HG03064 (cell line): ENCODE data around the gene NDUFS6.
"Not testable (repeated sequence)": the region's sequence is repeated elsewhere in the genome, so short reads cannot be mapped to it uniquely, and the experiment has no call there.

ENCODE experiments used
- ATAC-seq: cut with Tn5 transposase; IDR thresholded peaks from one replicate; pipeline ENCODE4 v1.9.1; 2021; ENCODE audit warnings: low read depth; ENCODE audit not compliant: unreplicated experiment

Gene NDUFS6

DNA sequence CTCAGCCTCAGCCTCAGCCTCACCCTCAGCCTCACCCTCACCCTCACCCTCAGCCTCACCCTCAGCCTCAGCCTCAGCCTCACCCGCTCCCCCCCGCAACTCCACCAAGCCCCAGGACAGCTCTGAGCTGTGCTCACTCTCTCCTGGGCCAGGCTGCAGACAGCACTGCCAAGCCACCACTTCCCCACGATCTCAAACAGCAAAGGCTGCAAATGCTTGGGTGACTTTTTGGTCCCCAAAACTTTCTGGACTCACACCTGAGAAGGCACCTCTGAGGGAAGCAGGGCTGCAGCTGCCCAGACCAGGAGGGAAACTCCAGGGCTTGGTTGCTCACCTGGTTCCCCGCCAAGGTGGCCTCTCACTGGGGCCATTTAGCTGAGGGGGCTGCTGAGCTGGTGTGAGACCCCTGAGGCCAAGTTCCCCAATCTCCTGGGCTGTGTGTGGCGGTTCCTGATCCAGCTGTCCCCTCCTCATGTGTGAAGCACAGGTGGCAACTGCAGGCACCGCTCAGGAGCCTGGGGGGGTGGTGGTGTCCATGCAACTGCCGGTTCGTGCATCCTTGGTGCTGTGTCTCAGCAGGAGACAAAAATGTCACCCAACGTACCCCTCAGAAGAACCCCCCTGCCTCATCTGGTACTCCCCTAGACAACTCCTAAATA is 19.4 kb upstream of the NDUFS6 start:
- no peak for ATAC-seq

DNA sequence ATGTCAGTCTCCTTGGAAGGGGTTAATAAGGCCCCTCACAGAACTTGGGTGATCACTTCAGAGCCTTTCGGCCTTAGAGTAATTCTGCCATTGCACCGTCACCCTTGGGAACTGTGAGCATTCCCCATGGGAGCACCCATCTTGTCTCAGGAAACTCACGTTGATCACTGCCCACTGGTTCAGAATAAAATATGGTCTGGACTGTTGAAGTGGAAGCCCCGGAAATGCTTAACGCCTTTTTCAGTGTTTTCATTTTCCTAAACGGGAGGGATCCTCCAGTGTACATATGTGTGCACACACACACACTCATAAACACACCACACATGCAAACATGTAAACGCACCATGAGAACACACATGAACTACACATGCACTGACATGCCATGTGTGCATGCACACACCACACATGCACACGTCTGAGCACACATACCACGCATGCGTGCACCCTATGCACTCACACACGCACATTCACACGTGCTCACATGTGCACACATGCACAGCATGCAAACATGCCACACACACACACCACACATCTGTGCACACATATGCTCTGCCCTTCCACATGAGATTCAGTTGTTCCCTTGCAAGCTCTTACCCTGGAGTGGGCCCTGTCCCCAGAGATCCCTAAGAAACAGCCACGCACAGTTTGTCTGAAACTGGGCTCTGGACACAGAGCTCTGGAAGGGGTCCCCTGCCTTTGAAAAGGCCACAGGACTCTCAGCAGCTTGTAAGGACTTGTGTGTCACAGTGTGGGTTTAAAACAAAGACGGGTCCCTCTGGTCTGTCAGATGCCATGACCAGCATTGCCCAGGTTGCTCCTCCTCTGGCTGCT is 18.6 kb upstream of the NDUFS6 start:
- ATAC-seq: no peak

DNA sequence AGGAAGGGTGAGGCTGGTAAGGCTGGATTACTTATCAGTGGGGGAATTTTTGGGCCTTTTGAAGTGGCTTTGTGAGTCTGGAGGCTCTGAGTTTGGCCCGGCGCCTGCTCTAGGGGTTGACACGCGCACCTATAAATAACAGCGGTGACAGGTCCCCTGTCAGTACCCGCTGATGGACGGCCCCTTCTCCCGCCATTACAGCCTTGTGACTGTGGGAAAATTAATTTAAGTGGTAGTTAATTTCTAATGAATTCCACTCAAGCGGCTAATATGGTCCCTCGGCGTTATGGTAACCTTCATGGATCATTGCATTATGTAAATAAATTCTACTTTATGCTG is 18.0 kb upstream of the NDUFS6 start:
- peak; percentile 68 for ATAC-seq

DNA sequence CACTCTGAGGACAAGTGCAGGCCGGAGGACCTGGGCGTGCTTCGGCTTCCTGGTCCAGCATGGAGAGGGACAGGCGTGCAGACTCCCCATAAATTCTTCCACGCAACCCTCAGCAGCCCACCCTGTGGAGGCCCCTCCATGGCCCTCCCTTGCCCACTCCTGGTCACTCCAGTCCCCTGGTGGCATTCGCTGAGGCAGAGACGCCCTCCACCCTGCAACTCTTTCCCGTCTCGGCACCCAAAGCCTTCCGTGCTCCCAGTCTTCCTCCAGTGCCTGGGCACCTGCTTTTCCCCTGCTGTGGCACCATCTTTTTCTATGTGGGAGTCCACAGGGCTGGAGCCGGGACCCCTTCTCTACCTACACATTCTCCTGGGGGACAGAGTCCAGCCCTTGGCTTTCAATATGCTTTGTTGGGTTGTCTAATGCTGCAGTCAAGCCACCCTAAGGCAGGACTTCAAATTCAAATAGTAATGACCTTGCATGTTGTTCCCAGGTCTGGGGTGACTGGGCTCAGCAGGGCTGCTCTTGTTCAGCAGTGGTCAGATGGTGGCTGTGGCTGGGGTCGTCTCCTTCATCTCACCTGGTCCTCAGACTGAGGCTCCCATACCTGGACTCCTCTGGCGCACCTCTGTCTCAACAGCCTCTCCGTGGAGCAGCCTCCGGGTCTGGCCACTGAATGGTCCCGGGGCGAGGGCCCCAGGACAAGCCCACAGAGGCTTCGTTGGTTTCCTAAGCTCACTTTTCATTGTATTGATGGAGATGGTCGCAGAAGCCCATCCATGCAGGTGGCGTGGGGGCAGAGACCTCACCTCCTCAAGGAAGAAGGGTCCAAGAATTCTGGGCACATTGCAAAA is 16.8 kb upstream of the NDUFS6 start:
- no peak for ATAC-seq

DNA sequence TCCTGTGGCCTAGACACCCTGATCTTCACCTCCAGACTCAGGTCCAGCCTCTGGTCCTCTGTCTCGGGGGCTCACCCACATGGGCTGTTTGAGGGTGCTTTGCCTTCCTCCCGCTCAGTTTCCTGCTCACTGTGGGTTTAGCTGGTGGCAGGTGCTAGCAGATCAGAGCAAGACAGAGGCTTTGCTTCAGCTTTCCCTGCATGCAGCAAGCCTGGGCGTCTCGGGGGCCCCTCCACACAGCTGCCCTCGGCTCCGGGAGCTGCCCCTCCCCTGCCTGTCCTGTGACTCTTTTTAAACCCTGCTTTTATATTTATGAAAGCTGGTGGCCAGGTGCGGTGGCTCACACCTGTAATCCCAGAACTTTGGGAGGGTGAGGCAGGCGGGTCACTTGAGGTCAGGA is 16.1 kb upstream of the NDUFS6 start:
- no peak for ATAC-seq

DNA sequence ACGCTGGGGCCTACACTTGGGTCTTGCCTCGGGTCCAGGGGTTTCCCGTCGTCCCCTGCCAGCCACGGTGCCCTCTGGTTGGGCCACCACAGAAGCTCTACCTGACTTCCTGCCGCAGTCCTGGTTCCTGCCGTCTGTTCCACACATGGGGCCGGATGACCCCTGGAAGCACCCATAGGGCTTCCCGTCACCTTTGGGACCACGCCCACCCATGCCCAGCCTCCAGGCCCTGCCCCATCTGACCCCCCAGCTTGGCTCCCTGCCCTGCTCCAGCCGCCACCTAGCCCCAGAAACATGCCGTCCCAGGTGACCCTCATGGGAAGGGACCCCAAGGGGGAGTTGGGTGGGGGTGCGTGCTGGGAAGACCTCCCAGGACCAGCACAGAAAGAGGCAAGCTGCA is 15.2 kb upstream of the NDUFS6 start:
- no peak for ATAC-seq

DNA sequence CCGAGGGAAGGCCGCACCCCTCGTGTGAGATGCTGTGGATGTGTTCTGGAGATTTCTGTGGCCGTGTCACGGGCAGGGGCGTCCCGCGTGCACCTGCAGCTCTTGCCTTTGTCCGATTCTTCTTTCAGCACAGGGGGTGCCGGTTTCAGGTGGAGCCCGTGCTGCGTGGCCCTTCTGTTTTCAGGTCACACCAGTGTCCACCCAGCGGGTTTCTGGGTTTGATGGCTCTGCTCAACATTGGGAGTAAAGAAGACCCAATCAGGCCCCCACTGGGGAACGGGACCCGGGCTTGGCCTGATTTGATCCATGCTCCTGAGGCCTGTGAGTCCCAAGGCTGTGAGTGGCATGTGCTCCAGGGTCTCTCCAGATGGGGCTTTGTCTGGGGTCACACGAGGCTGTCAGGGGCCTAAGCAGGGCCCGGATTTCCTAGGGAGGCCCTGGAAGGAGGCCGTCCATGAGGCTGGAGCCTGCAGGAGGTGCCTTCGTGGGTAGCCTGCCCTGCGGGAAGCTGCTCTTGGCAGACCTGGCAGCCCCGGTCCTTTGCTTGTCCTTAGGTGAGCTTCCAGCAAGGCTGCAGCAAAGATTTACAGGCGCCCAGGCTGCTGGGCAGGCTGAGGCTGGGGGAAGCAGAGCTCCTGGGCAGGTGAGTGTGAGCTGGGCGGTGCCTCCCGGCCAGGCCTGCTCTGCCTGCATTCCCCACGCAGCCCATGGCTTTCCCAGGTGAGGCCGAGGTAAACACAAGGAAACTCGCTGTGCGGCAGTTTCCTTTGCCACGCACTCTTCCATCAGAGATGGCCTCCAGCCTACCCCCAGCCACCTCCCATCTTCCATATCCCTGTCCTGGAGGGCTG is 14.4 kb upstream of the NDUFS6 start:
- ATAC-seq: no peak

DNA sequence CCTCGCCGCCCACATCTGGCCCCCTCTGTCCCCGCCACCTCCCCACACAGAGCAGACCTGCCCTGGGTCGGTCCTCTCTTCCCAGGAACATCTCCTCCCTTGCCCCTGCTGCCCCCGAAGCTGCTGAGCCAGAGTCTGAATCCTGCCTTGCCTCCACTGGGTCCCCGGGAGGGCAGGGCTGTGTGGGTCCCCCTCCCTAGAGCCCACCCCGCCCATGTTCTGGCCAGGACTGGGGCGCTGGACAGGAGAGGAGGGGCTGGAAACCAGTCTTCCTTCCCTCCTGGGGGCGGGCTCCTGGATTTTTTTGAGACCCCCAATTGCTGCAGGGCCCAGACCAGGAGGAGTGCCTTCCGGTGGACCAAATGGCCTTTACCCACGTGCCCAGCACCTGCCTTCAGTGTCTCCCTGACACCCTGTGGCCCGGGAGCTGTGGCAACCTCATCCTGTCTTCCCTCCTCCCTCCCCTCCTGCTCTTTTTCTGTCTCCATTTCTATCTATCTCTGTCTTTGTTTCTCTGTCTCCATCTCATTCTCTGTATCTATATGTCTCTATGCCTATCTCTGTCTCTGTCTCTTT is 13.6 kb upstream of the NDUFS6 start:
- no peak for ATAC-seq

DNA sequence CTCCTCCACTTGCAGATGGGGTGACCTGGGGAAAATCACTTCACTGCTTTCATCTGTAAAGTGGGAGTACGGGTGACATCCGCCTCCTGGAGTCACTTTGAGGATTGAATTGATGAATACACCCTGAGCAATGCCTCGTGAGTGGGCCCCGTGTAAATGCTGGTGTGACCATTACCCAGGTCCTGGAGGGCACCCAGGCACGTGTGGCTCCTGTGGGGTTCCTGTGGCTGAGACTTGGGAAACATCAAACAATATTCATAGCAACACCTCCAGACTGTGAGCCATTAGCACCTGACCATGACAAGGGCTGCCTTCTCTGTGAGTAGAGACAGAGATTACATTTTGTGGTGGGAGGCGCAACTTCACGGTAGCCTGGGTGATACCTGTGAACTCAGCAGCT is 13.0 kb upstream of the NDUFS6 start:
- no peak for ATAC-seq

DNA sequence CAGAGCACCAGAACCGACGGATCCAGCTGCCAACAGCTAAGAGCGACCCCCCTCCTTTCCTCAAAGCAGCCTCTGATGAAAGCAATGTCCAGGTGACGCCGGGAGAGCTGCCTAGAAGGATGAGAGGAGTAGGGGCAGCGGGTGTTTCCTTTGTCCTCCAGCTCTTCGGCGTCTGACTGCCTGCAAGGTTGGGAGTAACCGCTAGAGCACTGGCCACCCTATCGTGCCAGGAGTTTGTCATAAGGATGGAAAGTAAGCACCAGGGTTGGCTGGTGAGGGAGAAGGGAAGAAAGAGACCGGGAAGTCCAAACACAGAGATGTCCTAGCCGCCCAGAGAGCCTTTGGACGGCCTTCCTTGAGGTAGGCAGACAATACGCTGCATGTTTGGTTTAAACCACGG is 12.4 kb upstream of the NDUFS6 start:
- no peak for ATAC-seq

DNA sequence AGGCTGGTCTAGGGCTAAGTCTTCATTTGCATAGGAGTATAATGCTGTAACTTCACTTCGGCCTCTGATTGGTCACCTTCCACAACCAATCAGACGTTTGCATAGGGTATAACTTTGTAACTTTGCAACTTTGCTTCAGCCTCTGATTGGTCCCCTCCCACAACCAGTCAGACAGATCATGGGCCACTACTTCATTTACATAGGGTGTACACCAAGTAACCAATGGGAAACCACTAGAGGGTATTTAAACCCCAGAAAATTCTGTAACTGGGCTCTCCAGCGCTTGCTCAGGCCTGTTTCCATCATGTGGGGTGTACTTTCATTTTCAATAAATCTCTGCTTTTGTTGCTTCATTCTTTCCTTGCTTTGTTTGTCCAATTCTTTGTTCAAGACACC is 11.8 kb upstream of the NDUFS6 start:
- ATAC-seq: not testable (repeated sequence)

DNA sequence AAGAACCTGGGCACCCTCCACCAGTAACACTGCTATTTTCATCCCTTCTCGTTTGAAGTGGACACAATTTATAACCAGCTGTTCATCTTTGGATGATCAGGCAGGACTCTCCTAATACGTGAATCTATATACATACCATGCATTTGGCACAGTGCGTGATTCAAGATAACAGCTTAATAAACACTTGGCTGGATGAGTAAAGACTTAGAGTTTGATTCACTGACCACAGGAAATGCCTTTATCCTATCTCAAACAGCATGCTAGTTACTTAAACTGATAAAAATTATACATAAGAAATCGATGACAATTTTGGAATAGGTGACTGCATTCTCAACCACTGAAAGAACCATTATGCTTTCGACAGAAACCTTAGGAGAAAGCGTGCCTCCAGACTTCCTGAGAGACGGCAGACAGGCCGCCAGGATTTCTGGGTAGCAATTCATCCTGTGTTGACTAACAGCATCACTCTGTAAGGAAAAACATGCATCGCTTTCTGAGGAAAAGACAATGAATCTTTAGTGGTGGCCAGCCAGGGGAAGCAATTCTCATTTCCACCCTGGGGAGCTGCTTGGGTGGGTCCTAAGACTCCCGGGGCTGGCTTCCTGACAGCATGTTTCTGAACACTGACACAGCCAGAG is 11.3 kb upstream of the NDUFS6 start:
- ATAC-seq: no peak

DNA sequence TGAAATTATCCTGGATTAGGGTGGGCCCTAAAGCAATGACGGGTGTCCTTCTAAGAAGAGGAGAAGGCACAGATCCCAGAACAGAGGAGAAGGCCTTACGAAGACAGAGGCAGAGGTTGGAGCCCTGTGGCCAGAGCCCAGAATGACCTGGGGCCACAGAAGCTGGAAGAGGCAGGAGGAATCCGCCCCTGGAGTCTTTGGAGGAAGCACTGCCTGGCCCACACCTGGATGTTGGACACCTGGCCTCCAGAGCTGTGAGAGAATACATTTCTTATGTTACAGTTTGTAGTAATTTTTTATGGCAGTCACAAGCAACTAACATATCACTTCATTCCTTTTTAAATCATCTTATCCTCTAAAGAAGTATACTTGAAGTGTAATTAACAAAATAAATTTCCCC is 10.0 kb upstream of the NDUFS6 start:
- no peak for ATAC-seq

DNA sequence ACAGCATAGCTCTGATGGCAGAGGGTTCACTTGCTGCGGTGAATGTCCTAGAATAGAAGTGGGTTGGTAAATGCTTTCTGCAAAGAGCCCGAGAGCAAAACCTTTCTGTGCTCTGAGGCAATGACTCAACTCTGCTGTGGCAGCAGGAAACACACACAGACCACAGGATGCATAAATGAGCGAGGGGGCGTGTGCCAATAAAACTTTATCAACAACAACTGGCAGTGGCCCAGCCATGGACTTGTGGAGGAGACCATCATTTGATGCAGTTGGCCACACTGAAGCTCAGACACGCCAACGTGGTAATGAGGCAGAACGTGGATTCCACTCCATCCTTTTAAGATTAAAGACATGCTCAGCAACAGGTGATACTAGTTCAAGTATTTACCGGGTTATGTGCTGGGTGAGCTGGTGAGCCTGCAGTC is 8.4 kb upstream of the NDUFS6 start:
- ATAC-seq: peak; percentile 94

DNA sequence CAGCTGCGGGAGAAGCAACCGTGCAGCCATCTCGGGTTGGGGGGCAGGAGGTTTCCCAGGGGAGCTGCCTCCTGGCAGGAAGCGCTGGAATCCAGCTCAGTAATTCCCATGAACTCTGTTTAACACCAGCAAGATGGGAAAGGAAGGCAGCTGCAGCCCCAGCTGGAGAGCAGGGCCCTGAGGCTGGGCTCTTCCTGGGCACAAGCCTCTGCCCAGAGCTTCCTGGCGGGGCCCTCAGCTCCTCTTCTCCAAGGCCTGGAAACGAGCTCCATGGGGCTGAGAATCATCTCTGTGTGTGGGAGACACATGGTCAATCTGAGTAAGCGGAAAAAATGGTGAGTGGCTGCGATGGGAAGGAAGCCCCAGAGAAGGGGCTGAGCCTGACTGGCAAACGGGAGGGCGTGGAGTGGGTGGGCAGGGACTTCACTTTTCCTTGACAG is 7.9 kb upstream of the NDUFS6 start:
- ATAC-seq: no peak

DNA sequence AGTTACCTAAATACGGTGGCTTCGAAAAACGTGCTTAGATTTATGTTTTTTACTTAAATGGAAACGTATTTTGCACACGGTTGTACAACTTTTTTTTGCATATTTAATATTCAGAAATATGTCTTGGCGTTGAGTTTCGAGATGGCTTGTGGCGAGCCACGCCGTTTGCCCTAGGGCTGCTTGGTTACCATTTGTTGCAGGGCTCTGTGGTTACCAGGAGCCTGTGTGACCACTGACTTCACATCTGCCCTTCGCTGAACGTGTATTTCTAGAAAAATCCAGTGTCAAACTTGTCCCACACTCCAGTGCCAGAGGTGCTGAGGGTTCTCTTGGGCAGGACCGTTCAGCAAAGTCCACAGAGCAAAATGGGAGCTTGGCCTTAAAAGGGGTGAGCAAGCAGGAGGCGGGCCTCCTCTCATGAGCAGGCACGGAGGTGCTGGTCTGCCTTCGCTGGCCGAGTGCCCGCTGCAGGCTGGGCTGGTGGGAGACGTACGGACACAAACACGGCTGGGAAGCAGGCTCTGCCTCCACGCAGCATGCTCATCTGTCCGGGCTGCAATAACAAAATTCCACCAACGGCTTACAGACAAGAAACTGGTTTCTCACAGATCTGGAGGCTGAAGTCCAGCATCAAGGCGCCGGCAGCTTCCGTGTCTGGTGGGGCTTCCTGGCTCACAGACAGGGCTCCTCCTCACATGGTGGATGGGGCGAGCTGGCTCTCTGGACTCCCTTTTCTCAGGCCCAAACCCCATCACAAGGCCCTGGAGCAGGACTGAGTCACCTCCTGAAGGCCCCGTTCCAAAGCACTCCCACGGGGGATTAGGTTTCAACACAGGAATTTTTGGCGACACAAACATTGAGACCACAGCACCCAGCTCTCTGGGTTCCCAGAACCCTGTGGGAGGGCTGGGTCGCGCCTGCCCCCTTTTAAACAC is 7.0 kb upstream of the NDUFS6 start:
- ATAC-seq: no peak

DNA sequence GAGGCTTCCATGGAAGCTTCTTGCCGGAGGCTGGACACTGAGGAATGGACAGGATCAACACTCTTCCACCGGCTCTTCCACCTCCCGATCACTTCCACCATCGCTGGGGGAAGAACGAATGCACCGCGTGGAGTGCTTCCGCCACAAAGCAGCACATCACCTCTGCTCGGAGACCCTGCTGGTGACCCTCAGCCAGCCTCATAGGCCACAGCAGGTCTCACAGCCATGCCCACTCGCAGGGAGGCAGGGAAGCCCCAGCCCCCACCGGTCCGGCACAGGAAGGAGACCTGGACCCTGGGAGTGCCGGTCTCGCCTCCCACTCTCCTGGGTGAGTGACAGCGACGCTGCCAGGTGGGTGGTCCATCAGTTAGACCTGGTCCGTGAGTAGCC is 6.3 kb upstream of the NDUFS6 start:
- ATAC-seq: no peak

DNA sequence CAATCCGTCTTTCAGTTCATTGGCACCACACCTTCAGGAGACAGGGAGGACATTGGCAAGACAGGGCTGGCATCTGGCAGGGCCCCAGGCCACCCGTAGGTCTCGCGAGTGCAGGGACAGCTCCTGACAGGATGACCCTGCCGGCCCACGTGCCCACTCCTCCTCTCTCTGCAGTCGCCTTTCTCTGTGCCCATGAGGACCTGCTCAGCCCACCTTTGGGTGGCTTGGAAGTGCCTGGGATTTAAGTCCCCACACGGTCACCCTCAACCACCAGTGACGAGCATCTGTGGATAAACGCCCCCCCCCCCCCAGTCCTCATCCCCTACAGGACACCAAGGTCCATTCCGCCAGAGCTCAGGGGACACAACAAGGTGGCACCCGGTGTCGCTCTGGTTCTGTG is 5.7 kb upstream of the NDUFS6 start:
- no peak for ATAC-seq

DNA sequence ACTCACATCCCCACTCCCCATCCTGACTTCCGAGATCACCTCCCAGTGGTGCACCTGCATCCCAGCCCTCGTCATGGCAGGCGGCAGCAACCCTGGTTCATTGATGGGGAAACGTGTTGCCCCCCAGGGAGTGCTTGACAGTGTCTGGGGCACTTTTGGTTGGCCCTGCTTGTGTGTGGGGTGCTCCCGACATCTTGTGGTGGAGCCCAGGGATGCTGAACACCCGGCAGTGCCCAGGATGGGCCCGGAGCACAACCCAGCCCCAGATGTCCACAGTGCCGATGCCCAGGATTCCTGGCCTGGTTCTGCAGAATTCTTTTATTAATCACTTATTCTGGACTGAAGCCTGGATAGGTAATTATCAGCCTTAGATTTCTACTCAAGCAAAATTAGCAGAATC is 5.3 kb upstream of the NDUFS6 start:
- ATAC-seq: no peak
